Spleen (tissue), 11 donors: ENCODE data around the gene PTPN13. TPM values are rescaled to one million over a fixed set of nuclear protein-coding genes. Genes with fewer than 3 reads are reported as not detected.

Experiments used
- DNase-seq: peaks from one replicate; pipeline ENCODE4 v3.0.0-alpha.2; 2020
- H3K27ac ChIP-seq, 8 donors: fragments of 200-600 bp; sonication (generic) in 7 of 8; 1 replicate in 4 of 8; 2 replicates in 4 of 8; pipeline versions ENCODE4 v1.5.0 to v1.8.0; 2016 to 2021; ENCODE audit warnings: inconsistent platforms in 4 of 8, mild to moderate bottlenecking in 4 of 8, moderate library complexity in 1 of 8
- H3K27me3 ChIP-seq, 7 donors: fragments of 200-600 bp; sonication (generic) in 6 of 7; replicated peaks in 1 of 7; 1 replicate in 4 of 7; 2 replicates in 3 of 7; pipeline versions ENCODE4 v1.5.0 to v1.8.0; 2016 to 2021; ENCODE audit warnings: inconsistent platforms in 3 of 7, mild to moderate bottlenecking in 1 of 7
- H3K36me3 ChIP-seq, 6 donors: fragments of 200-600 bp; sonication (generic) in 5 of 6; 1 replicate in 4 of 6; 2 replicates in 2 of 6; pipeline versions ENCODE4 v1.5.0 to v1.8.0; 2016 to 2021; ENCODE audit warnings: inconsistent platforms in 2 of 6
- H3K4me1 ChIP-seq, 6 donors: fragments of 200-600 bp; sonication (generic) in 5 of 6; 1 replicate in 3 of 6; 2 replicates in 3 of 6; pipeline versions ENCODE4 v1.5.0 to v1.8.0; 2016 to 2021; ENCODE audit warnings: inconsistent platforms in 3 of 6
- H3K4me3 ChIP-seq, 8 donors: fragments of 200-600 bp; sonication (generic) in 7 of 8; 1 replicate in 4 of 8; 2 replicates in 4 of 8; pipeline versions ENCODE4 v1.5.0 to v1.8.0; 2016 to 2021; ENCODE audit warnings: inconsistent platforms in 4 of 8, mild to moderate bottlenecking in 4 of 8, moderate library complexity in 2 of 8
- H3K9me3 ChIP-seq, 8 donors: fragments of 200-600 bp; sonication (generic) in 7 of 8; 1 replicate in 4 of 8; 2 replicates in 4 of 8; pipeline versions ENCODE4 v1.5.0 to v1.8.0; 2016 to 2021; ENCODE audit warnings: inconsistent platforms in 4 of 8
- POLR2A ChIP-seq, 3 donors: fragments of 450-650 bp; IDR thresholded peaks; one replicate each; pipeline ENCODE4 v1.5.1; 2017; ENCODE audit warnings: antibody characterized with exemption in 3 of 3, mild to moderate bottlenecking in 1 of 3
- POLR2AphosphoS5 ChIP-seq, 3 donors: sonication (generic); formaldehyde crosslinking; IDR thresholded peaks; one replicate each; pipeline ENCODE4 v1.5.1; 2017; ENCODE audit warnings: antibody characterized with exemption in 3 of 3
- WGBS, 5 donors: extraction: QIAGEN DNeasy Blood & Tissue Kit in 3 of 5; methylation state at CpG; one replicate each; pipeline versions ENCODE4 v1.1.5 to v1.1.7; 2013 to 2018; 5-methylcytosine and 5-hydroxymethylcytosine counted together
- intact Hi-C: fragments of 100-400 bp; cut with DNase I; formaldehyde crosslinking; loops from one replicate; pipeline ENCODE4 v1.15.0; 2023; ENCODE audit warnings: low total_unique reads
- polyA plus RNA-seq, 3 donors: library from polyadenylated mRNA; stranded (reverse); fragments of 200-250 nt; gene quantifications; one replicate each; pipeline ENCODE4 v1.2.1, GENCODE V29; 2013
- total RNA-seq, 7 donors: library from RNA; depleted of rRNA in 3 of 7; stranded (reverse); fragments of >200 nt in 3 of 7; fragmentation: NEBNext Ultra II Directional in 4 of 7; extraction: Animal tissue kit (Norgen Biotek cat#: 25700) in 4 of 7; gene quantifications; one replicate each; pipeline versions ENCODE4 v1.1.0 to v1.2.1, GENCODE V29; 2016 to 2021
- TF ChIP-seq, protein P1 (sequence below), 11 experiments: fragments of 200-600 bp in 7 of 11; fragments of 450-650 bp in 4 of 11; sonication (generic) in 4 of 11; IDR thresholded peaks in 8 of 11; conservative IDR thresholded peaks in 3 of 11; 1 replicate in 7 of 11; 2 replicates in 4 of 11; pipeline versions ENCODE4 v1.4.0 to v1.8.0; 2016 to 2021; ENCODE audit warnings: antibody characterized with exemption in 11 of 11, inconsistent platforms in 4 of 11, mild to moderate bottlenecking in 1 of 11
- donor health status: healthy with polysubstance abuse.
- donor health status: DM: no; HTN: no; CAD: no; lungs with moderate emphysema.
- donor health status: DM: no; HTN: no; CAD: no.
- donor health status: Bipolar disorder and iron deficiency.
- donor health status: healthy.
- donor health status: DM: no; HTN: no; CAD: no.
- donor health status: DM: yes; HTN: yes; CAD: no.

PTPN13 gene
- total and polyA plus RNA-seq, 10 donors: 0.57 to 20.1 (median 10.5) TPM

DNA sequence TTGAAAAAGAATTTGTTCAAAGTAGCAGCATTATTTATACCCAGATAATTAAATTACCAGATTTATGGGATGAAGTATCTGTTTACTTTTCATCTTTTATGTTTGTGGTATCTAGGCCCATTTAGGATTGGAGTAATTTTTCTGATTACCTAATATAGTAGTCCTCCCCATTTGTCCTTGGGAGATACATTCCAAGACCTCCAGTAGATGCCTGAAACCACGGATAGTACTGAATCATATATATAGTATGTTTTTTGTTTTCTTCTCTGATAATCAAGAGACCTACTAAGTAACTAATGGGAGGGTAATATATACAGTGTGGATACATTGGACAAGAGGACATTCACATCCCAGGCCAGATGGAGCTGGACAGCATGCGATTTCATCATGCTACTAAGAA, 30.7 kb upstream of the PTPN13 start:
- Histone ChIP-seq H3K27ac (no peak overlapping the region), H3K9me3 (no peaks in the 10 kb centered on the region), H3K4me3 (no peak overlapping the region), H3K27me3 (peaks cover 0 to 5% (median 0%) of the 10 kb centered on the region in 7 donors), H3K4me1 (no peaks in the 10 kb centered on the region), H3K36me3 (no peaks in the 10 kb centered on the region)
- DNase-seq: no peak
- intact Hi-C loops: no loop called here
- no peak for TF ChIP-seq POLR2AphosphoS5 (IDR thresholded peaks at IDR 0.05)
- TF ChIP-seq POLR2A (IDR thresholded peaks at IDR 0.05): no peak
- TF ChIP-seq, protein P1, sequence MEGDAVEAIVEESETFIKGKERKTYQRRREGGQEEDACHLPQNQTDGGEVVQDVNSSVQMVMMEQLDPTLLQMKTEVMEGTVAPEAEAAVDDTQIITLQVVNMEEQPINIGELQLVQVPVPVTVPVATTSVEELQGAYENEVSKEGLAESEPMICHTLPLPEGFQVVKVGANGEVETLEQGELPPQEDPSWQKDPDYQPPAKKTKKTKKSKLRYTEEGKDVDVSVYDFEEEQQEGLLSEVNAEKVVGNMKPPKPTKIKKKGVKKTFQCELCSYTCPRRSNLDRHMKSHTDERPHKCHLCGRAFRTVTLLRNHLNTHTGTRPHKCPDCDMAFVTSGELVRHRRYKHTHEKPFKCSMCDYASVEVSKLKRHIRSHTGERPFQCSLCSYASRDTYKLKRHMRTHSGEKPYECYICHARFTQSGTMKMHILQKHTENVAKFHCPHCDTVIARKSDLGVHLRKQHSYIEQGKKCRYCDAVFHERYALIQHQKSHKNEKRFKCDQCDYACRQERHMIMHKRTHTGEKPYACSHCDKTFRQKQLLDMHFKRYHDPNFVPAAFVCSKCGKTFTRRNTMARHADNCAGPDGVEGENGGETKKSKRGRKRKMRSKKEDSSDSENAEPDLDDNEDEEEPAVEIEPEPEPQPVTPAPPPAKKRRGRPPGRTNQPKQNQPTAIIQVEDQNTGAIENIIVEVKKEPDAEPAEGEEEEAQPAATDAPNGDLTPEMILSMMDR (IDR thresholded peaks at IDR 0.05 in 8 of 11, conservative IDR thresholded peaks at IDR 0.05 in 3 of 11): no peak
- WGBS, 5 donors: 89 to 100% (median 94%) methylated on average over 2 of the region's 2 CpGs

DNA sequence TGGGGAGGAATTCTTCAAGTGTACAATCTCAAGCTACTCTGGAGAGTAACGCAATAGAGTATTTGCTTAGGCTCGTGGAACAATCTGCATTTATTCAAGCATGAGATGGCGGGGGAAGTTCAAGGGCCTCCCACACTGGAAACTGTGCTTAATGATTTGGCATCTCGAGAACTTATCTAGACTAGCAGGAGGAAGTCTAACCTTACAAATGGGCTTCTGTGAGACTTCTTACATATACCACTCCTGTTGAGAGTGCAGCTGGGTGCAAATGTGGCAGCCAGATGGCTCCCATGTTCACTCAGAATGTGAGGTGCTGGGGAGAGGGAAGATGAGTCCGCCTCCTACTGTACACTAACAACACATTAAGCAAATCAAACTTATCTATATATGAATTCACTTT, 29.3 kb upstream of the PTPN13 start:
- Histone ChIP-seq H3K9me3 (no peaks in the 10 kb centered on the region), H3K4me3 (no peak overlapping the region), H3K36me3 (no peaks in the 10 kb centered on the region), H3K4me1 (no peaks in the 10 kb centered on the region), H3K27ac (no peak overlapping the region), H3K27me3 (peaks cover 0 to 5% (median 0%) of the 10 kb centered on the region in 7 donors)
- TF ChIP-seq POLR2A (IDR thresholded peaks at IDR 0.05) (no peak), POLR2AphosphoS5 (IDR thresholded peaks at IDR 0.05) (no peak)
- TF ChIP-seq, protein P1 (IDR thresholded peaks at IDR 0.05 in 8 of 11, conservative IDR thresholded peaks at IDR 0.05 in 3 of 11): no peak
- 53 to 73% (median 67%) methylated on average over 5 of the region's 5 CpGs for WGBS, 5 donors
- no peak for DNase-seq
- intact Hi-C loops: no loop called here

DNA sequence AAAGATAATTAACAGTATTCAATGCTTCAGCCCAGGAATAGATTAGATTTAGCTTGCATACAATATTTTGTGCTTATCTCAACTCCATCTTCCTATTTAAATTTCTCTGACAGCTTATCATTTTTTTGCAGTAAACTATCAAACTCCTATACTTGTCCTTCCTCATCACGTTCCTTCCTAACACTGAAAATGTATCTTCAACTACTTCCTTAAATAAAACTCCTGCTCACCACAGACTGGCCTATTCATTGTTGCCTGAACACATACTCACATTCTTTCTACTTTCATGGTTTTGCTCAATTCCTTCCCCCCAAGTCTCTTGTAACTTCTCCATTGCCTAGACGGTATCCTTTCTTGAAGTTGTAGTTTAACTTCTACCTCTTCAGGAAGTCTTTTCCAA, 28.5 kb upstream of the PTPN13 start:
- Histone ChIP-seq H3K4me1 (no peaks in the 10 kb centered on the region), H3K9me3 (no peaks in the 10 kb centered on the region), H3K36me3 (no peaks in the 10 kb centered on the region), H3K4me3 (no peak overlapping the region), H3K27ac (no peak overlapping the region), H3K27me3 (peaks cover 0 to 5% (median 0%) of the 10 kb centered on the region in 7 donors)
- TF ChIP-seq POLR2A (IDR thresholded peaks at IDR 0.05): no peak
- no peak for TF ChIP-seq POLR2AphosphoS5 (IDR thresholded peaks at IDR 0.05)
- TF ChIP-seq, protein P1 (IDR thresholded peaks at IDR 0.05 in 8 of 11, conservative IDR thresholded peaks at IDR 0.05 in 3 of 11): no peak
- intact Hi-C loops: no loop called here
- DNase-seq: no peak
- 29 to 40% (median 38%) methylated on average over 2 of the region's 2 CpGs for WGBS, 5 donors

DNA sequence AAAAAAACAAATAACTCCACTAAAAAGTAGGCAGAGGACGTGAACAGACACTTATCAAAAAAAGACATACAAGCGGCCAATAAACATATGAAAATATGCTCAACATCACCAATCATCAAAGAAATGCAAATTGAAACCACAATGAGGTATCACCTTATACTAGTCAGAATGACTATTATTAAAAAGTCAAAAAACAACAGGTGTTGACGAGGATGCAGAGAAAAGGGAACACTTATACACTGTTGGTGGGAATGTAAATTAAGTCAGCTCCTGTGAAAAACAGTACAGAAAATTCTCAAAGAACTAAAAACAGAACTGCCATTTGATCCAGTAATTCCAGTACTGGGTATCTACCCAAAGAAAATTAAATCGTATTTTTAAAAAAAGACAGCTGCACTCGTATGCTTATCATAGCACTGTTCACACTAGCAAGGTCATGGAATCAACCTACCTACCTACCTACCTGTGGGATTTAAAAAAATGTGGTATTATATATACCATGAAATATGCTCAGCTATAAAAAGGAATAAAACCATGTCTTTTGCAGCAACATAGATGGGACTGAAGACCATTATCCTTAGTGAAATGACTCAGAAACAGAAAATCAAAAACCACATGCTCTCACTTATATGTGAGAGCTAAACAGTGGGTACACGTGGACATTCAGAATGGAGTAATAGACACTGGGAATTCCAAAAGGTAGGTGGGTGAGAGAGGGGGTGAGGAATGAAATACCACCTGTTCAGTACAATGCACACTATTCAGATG, 24.8 kb upstream of the PTPN13 start:
- no peak for DNase-seq
- Histone ChIP-seq H3K27ac (no peak overlapping the region), H3K36me3 (no peaks in the 10 kb centered on the region), H3K4me1 (no peaks in the 10 kb centered on the region), H3K9me3 (no peaks in the 10 kb centered on the region), H3K4me3 (no peak overlapping the region), H3K27me3 (no peaks in the 10 kb centered on the region)
- intact Hi-C loops: no loop called here
- 72 to 87% (median 80%) methylated on average over 6 of the region's 6 CpGs for WGBS, 5 donors
- TF ChIP-seq, protein P1 (IDR thresholded peaks at IDR 0.05 in 8 of 11, conservative IDR thresholded peaks at IDR 0.05 in 3 of 11): no peak
- TF ChIP-seq POLR2AphosphoS5 (IDR thresholded peaks at IDR 0.05): no peak
- no peak for TF ChIP-seq POLR2A (IDR thresholded peaks at IDR 0.05)
